H9 (cell line): ENCODE results near the gene INTS3. TPM values are rescaled to one million over a fixed set of nuclear protein-coding genes. Genes with fewer than 3 reads are reported as not detected.

ENCODE experiments used
- DNase-seq: peaks from one replicate; pipeline ENCODE4 v3.0.0-alpha.2; 2017
- H2AFZ ChIP-seq: one replicate; pipeline ENCODE4 v1.6.1; 2013; ENCODE audit warnings: mild to moderate bottlenecking, low read length, control low read depth, moderate library complexity
- H2AK5ac ChIP-seq: 2 replicates; pipeline ENCODE4 v1.6.1; 2013; ENCODE audit warnings: low read length, control low read depth, mixed read lengths; ENCODE audit not compliant: insufficient read length
- H2BK120ac ChIP-seq: one replicate; pipeline ENCODE4 v1.6.1; 2013; ENCODE audit warnings: low read depth, mild to moderate bottlenecking, low read length, control low read depth, inconsistent platforms; ENCODE audit not compliant: poor library complexity, severe bottlenecking
- H2BK12ac ChIP-seq: 2 replicates; pipeline ENCODE4 v1.6.1; 2013; ENCODE audit warnings: low read length, control low read depth, mixed read lengths, low read depth; ENCODE audit not compliant: insufficient read length
- H2BK15ac ChIP-seq: 2 replicates; pipeline ENCODE4 v1.6.1; 2013; ENCODE audit warnings: low read depth, low read length, control low read depth
- H2BK20ac ChIP-seq: one replicate; pipeline ENCODE4 v1.6.1; 2013; ENCODE audit warnings: low read depth, mild to moderate bottlenecking, low read length, control low read depth, inconsistent platforms; ENCODE audit not compliant: poor library complexity, severe bottlenecking
- H2BK5ac ChIP-seq: 2 replicates; pipeline ENCODE4 v1.6.1; 2013; ENCODE audit warnings: low read length, control low read depth, mixed read lengths; ENCODE audit not compliant: insufficient read length
- H3K14ac ChIP-seq: 2 replicates; pipeline ENCODE4 v1.6.1; 2013; ENCODE audit warnings: low read length, control low read depth; ENCODE audit not compliant: insufficient read depth
- H3K18ac ChIP-seq: 2 replicates; pipeline ENCODE4 v1.6.1; 2013; ENCODE audit warnings: low read depth, mild to moderate bottlenecking, mixed read lengths, low read length, control low read depth; ENCODE audit not compliant: insufficient read length
- H3K23ac ChIP-seq: 2 replicates; pipeline ENCODE4 v1.6.1; 2013; ENCODE audit warnings: low read length, control low read depth, mixed read lengths, low read depth; ENCODE audit not compliant: insufficient read length
- H3K23me2 ChIP-seq: 2 replicates; pipeline ENCODE4 v1.6.1; 2013; ENCODE audit warnings: low read depth, mild to moderate bottlenecking, mixed read lengths, low read length, control low read depth; ENCODE audit not compliant: insufficient read length, poor library complexity, severe bottlenecking
- H3K27ac ChIP-seq: 2 replicates; pipeline ENCODE4 v1.5.1; 2013; ENCODE audit warnings: low read length, control low read depth, mixed read lengths, low read depth; ENCODE audit not compliant: insufficient read length
- H3K27me3 ChIP-seq: 2 replicates; pipeline ENCODE4 v1.6.1; 2013; ENCODE audit warnings: low read length, control low read depth, inconsistent platforms; ENCODE audit not compliant: insufficient read depth
- H3K4ac ChIP-seq: 2 replicates; pipeline ENCODE4 v1.6.1; 2013; ENCODE audit warnings: low read depth, mild to moderate bottlenecking, control low read depth, inconsistent platforms, low read length, moderate library complexity
- H3K4me1 ChIP-seq: 2 replicates; pipeline ENCODE4 v1.6.1; 2013; ENCODE audit warnings: low read length, control low read depth, inconsistent platforms; ENCODE audit not compliant: insufficient read depth
- H3K4me2 ChIP-seq: 2 replicates; pipeline ENCODE4 v1.6.1; 2013; ENCODE audit warnings: low read length, control low read depth, mixed read lengths; ENCODE audit not compliant: insufficient read length, insufficient read depth
- H3K56ac ChIP-seq: 2 replicates; pipeline ENCODE4 v1.6.1; 2013; ENCODE audit warnings: low read depth, mild to moderate bottlenecking, mixed read lengths, low read length, control low read depth; ENCODE audit not compliant: insufficient read length
- H3K79me1 ChIP-seq: 2 replicates; pipeline ENCODE4 v1.6.1; 2013; ENCODE audit warnings: low read depth, mild to moderate bottlenecking, moderate library complexity, low read length, control low read depth, inconsistent platforms; ENCODE audit not compliant: insufficient read depth, poor library complexity, severe bottlenecking
- H3K79me2 ChIP-seq: 2 replicates; pipeline ENCODE4 v1.6.1; 2013; ENCODE audit warnings: low read length, control low read depth, inconsistent platforms; ENCODE audit not compliant: insufficient read depth
- H3K9ac ChIP-seq: 2 replicates; pipeline ENCODE4 v1.6.1; 2013; ENCODE audit warnings: low read length, control low read depth, mixed read lengths; ENCODE audit not compliant: insufficient read length; ENCODE audit errors: extremely low read depth
- H3K9me3 ChIP-seq: one replicate; pipeline ENCODE4 v1.6.1; 2013; ENCODE audit warnings: low read depth, low read length, inconsistent platforms; ENCODE audit not compliant: control insufficient read depth
- H3T11ph ChIP-seq: one replicate; pipeline ENCODE4 v1.6.1; 2013; ENCODE audit warnings: mild to moderate bottlenecking, low read length, control low read depth, inconsistent platforms
- H4K20me1 ChIP-seq: one replicate; pipeline ENCODE4 v1.6.1; 2013; ENCODE audit not compliant: control insufficient read depth, insufficient read length, insufficient read depth
- H4K5ac ChIP-seq: 2 replicates; pipeline ENCODE4 v1.6.1; 2013; ENCODE audit warnings: low read depth, mild to moderate bottlenecking, mixed read lengths, low read length, control low read depth; ENCODE audit not compliant: insufficient read length
- H4K8ac ChIP-seq: replicated peaks from 2 replicates; pipeline ENCODE4 v1.6.1; 2013; ENCODE audit warnings: low read length, control low read depth, mixed read lengths, low read depth; ENCODE audit not compliant: insufficient read length
- H4K91ac ChIP-seq: 2 replicates; pipeline ENCODE4 v1.6.1; 2013; ENCODE audit warnings: low read depth, mild to moderate bottlenecking, moderate library complexity, mixed read lengths, low read length, control low read depth; ENCODE audit not compliant: insufficient read length
- H3K27ac Mint-ChIP-seq, 3 experiments: 2 replicates in 2 of 3; 3 replicates in 1 of 3; pipeline ENCODE4 v1.8.0; 2020 to 2021; ENCODE audit warnings: mixed read lengths in 3 of 3, mild to moderate bottlenecking in 1 of 3, moderate library complexity in 1 of 3
- H3K27me3 Mint-ChIP-seq: 2 replicates; pipeline ENCODE4 v1.8.0; 2021; ENCODE audit warnings: low read depth, mild to moderate bottlenecking, moderate library complexity, mixed read lengths
- H3K36me3 Mint-ChIP-seq, 3 experiments: 2 replicates in 2 of 3; 3 replicates in 1 of 3; pipeline ENCODE4 v1.8.0; 2020 to 2021; ENCODE audit warnings: low read depth in 3 of 3, mixed read lengths in 3 of 3; ENCODE audit not compliant: insufficient read depth in 1 of 3
- H3K4me1 Mint-ChIP-seq, 2 experiments: 2 replicates each; pipeline ENCODE4 v1.8.0; 2020; ENCODE audit warnings: mixed read lengths in 2 of 2
- H3K4me3 Mint-ChIP-seq, 2 experiments: 2 replicates in 1 of 2; 3 replicates in 1 of 2; pipeline ENCODE4 v1.8.0; 2020 to 2021; ENCODE audit warnings: mild to moderate bottlenecking in 2 of 2, mixed read lengths in 2 of 2, moderate library complexity in 1 of 2
- H3K9me3 Mint-ChIP-seq, 2 experiments: 2 replicates in 1 of 2; 3 replicates in 1 of 2; pipeline ENCODE4 v1.8.0; 2020; ENCODE audit warnings: mild to moderate bottlenecking in 2 of 2, mixed read lengths in 2 of 2, moderate library complexity in 1 of 2
- WGBS: extraction: QIAGEN DNeasy Blood & Tissue Kit; methylation state at CpG from one replicate; pipeline ENCODE4 v1.1.7; 2013; ENCODE audit warnings: missing lambda C conversion rate, low lambda C conversion rate, mixed read lengths; ENCODE audit not compliant: insufficient read length; ENCODE audit errors: extremely low coverage; 5-methylcytosine and 5-hydroxymethylcytosine counted together
- total RNA-seq: library from RNA; stranded (reverse); gene quantifications from 2 replicates; pipeline ENCODE4 v1.2.1, GENCODE V29; 2021
- TF ChIP-seq, protein P1 (sequence below): fragments of 200-600 bp; sonication (generic); conservative IDR thresholded peaks from 3 replicates; pipeline ENCODE4 v1.8.0; 2021; ENCODE audit warnings: antibody characterized with exemption, mild to moderate bottlenecking

Gene INTS3
- total RNA-seq, 1 experiment from 2014 or later = 67.1 TPM

DNA sequence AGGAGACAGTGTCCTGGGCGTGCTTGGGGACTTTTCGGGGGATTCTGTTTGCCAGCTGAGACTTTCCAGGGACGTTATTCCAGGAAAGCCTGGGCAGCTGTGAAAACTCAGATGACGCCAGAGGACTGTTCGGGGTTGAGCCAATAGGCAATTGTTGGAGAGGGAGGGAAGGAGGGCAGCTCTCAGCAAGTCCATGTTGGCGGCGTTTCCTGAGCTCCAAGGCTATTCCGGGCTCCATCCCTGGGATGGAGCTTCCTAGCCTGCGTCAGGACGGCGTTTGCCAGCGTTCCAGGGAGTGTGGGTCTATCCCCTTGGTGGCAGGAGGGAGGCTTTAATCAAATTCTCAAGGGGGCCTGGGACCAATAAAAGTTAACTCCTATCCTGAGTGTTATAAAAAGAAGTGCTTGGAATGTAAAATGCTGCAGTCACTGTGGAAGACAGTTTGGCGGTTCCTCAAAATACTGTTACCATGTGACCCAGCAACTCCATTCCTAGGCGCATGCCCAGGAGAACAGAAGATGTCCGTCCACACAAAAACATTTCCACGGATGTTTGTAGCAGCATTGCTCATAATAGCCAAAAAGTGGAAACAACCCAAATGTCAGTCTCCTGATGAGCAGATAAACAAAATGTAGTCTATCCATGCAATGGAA is 62.6 kb downstream of the INTS3 start:
- Histone ChIP-seq H2BK15ac (no peak overlapping the region), H3K4ac (no peak overlapping the region), H3K14ac (no peak overlapping the region), H2AFZ (no peak overlapping the region), H2AK5ac (no peak overlapping the region), H3K4me1 (no peaks in the 10 kb centered on the region), H4K91ac (no peak overlapping the region), H3K23ac (no peak overlapping the region), H3K27me3 (no peaks in the 10 kb centered on the region), H3K9me3 (no peaks in the 10 kb centered on the region), H3K4me2 (no peak overlapping the region), H2BK20ac (no peak overlapping the region), H3K56ac (no peak overlapping the region), H4K8ac (no peak overlapping the region), H2BK120ac (no peak overlapping the region), H3K23me2 (no peaks in the 10 kb centered on the region), H3K79me2 (no peaks in the 10 kb centered on the region), H4K5ac (no peak overlapping the region), H3K18ac (no peak overlapping the region), H2BK5ac (no peak overlapping the region), H3K9ac (no peak overlapping the region), H3T11ph (no peak overlapping the region), H3K79me1 (no peaks in the 10 kb centered on the region), H4K20me1 (no peaks in the 10 kb centered on the region), H3K27ac (no peak overlapping the region), H2BK12ac (no peak overlapping the region)
- Mint-ChIP-seq H3K9me3 (0 out of 5 replicates have a peak, but pooled peaks cover 0 to 5% of the 10 kb centered on the region in 2 experiments), H3K27ac (peak overlapping the region in 1 of 3 experiments; percentile 17; a peak in 1 of 7 replicates), H3K27me3 (peaks cover 2% of the 10 kb centered on the region), H3K4me1 (peaks cover 30 to 40% of the 10 kb centered on the region in 2 experiments), H3K4me3 (no peak overlapping the region), H3K36me3 (no peaks in the 10 kb centered on the region)
- WGBS = no CpG with 5 or more reads among the region's 16 CpGs
- no peak for DNase-seq
- TF ChIP-seq, protein P1, sequence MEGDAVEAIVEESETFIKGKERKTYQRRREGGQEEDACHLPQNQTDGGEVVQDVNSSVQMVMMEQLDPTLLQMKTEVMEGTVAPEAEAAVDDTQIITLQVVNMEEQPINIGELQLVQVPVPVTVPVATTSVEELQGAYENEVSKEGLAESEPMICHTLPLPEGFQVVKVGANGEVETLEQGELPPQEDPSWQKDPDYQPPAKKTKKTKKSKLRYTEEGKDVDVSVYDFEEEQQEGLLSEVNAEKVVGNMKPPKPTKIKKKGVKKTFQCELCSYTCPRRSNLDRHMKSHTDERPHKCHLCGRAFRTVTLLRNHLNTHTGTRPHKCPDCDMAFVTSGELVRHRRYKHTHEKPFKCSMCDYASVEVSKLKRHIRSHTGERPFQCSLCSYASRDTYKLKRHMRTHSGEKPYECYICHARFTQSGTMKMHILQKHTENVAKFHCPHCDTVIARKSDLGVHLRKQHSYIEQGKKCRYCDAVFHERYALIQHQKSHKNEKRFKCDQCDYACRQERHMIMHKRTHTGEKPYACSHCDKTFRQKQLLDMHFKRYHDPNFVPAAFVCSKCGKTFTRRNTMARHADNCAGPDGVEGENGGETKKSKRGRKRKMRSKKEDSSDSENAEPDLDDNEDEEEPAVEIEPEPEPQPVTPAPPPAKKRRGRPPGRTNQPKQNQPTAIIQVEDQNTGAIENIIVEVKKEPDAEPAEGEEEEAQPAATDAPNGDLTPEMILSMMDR = no peak
